K562 (cell line): Measurements from ENCODE around the gene UBAC2. TPM values are rescaled to one million over a fixed set of nuclear protein-coding genes. Genes with fewer than 3 reads are reported as not detected.
A peak's percentile ranks its signal among the peaks of the same experiment; 100 is the strongest.

ENCODE experiments used
- ATAC-seq: fragments of 200-7000 bp; cut with Tn5 transposase; 3 replicates; pipeline ENCODE4 v1.9.1; 2020; ENCODE audit warnings: moderate library complexity
- BruUV-seq: library from RNA; stranded (reverse); fragments of 400-500 nt; replicated peaks from 2 replicates; lab custom pipeline; 2021; lab: Mats Ljungman, UMichigan
- CTCF ChIA-PET: fragments of 300-600 bp; formaldehyde crosslinking; extraction: SDS; loops from one replicate; lab custom pipeline; 2021; ENCODE audit warnings: low intra/inter-chr PET ratio; lab: Yijun Ruan, JAX
- POLR2A ChIA-PET: fragments of 300-600, 350-650 bp; sonication (Branson Sonifier 250); formaldehyde crosslinking; extraction: SDS; loops from one replicate; lab custom pipeline; 2021; ENCODE audit warnings: antibody characterized with exemption, inconsistent platforms; lab: Yijun Ruan, JAX
- DNase-seq, 4 experiments: peaks; one replicate each; pipeline versions ENCODE4 v3.0.0 to v3.0.0-alpha.2; 2011 to 2018; ENCODE audit warnings: low spot score in 3 of 4, mixed read lengths in 3 of 4; ENCODE audit errors: extremely low read depth in 1 of 4
- FAIRE-seq: peaks from 2 replicates; lab custom pipeline; 2011; peaks lifted over from hg19 to GRCh38; lab: Jason Lieb, UNC
- H2AFZ ChIP-seq: 2 replicates; pipeline ENCODE4 v1.6.0; 2011; ENCODE audit warnings: low read depth, low read length, control low read depth, inconsistent platforms
- H3K27ac ChIP-seq: fragments of 200-600 bp; 3 replicates; pipeline ENCODE4 v1.8.0; 2011; ENCODE audit warnings: low read depth, mild to moderate bottlenecking, control low read depth, inconsistent platforms, low read length, moderate library complexity, mixed read lengths; ENCODE audit errors: extremely low read depth
- H3K27me3 ChIP-seq, 2 experiments: fragments of 300-600 bp in 1 of 2; 2 replicates in 1 of 2; 3 replicates in 1 of 2; pipeline versions ENCODE4 v1.6.0 to v1.8.0; 2011; ENCODE audit warnings: inconsistent platforms in 2 of 2, low read length in 2 of 2, mild to moderate bottlenecking in 1 of 2, mixed read lengths in 1 of 2, moderate library complexity in 1 of 2; ENCODE audit not compliant: control insufficient read depth in 2 of 2, insufficient read depth in 2 of 2
- H3K36me3 ChIP-seq: fragments of 300-600 bp; 3 replicates; pipeline ENCODE4 v1.8.0; 2011; ENCODE audit warnings: mild to moderate bottlenecking, low read length, inconsistent platforms; ENCODE audit not compliant: control insufficient read depth, insufficient read depth
- H3K4me1 ChIP-seq, 2 experiments: fragments of 200-600 bp in 1 of 2; replicated peaks in 1 of 2; 2 replicates in 1 of 2; 3 replicates in 1 of 2; pipeline versions ENCODE4 v1.5.1 to v1.8.0; 2011; ENCODE audit warnings: inconsistent platforms in 2 of 2, low read length in 2 of 2, mild to moderate bottlenecking in 1 of 2, mixed read lengths in 1 of 2, moderate library complexity in 1 of 2; ENCODE audit not compliant: control insufficient read depth in 2 of 2, insufficient read depth in 2 of 2
- H3K4me2 ChIP-seq: 2 replicates; pipeline ENCODE4 v1.6.1; 2011; ENCODE audit warnings: low read length, control low read depth, inconsistent platforms, mixed read lengths; ENCODE audit not compliant: insufficient read depth
- H3K4me3 ChIP-seq: fragments of 200-600 bp; sonication (generic), shearing (Covaris generic); 2 replicates; pipeline ENCODE4 v1.5.1; 2016; ENCODE audit warnings: control low read depth, inconsistent platforms
- H3K79me2 ChIP-seq: fragments of 200-600 bp; 3 replicates; pipeline ENCODE4 v1.8.0; 2011; ENCODE audit warnings: low read length, inconsistent platforms; ENCODE audit not compliant: control insufficient read depth, insufficient read depth
- H3K9ac ChIP-seq, 2 experiments: 2 replicates each; pipeline versions ENCODE4 v1.6.0 to v1.6.1; 2011; ENCODE audit warnings: low read depth in 2 of 2, low read length in 2 of 2, control low read depth in 1 of 2, inconsistent platforms in 1 of 2, mild to moderate bottlenecking in 1 of 2, mixed read lengths in 1 of 2; ENCODE audit not compliant: insufficient read depth in 1 of 2
- H3K9me1 ChIP-seq: one replicate; pipeline ENCODE4 v1.6.0; 2011; ENCODE audit warnings: inconsistent platforms, mild to moderate bottlenecking, low read length, moderate library complexity; ENCODE audit not compliant: control insufficient read depth, insufficient read depth
- H3K9me3 ChIP-seq: replicated peaks from 2 replicates; pipeline ENCODE4 v1.5.1; 2011; ENCODE audit warnings: low read depth, low read length, inconsistent platforms; ENCODE audit not compliant: control insufficient read depth, insufficient read depth
- H4K20me1 ChIP-seq: replicated peaks from 2 replicates; pipeline ENCODE4 v1.6.1; 2011; ENCODE audit warnings: low read length, inconsistent platforms, mixed read lengths; ENCODE audit not compliant: control insufficient read depth, insufficient read depth
- FOXP1 ChIP-seq: sonication (generic); formaldehyde crosslinking; IDR thresholded peaks from 2 replicates; pipeline ENCODE4 v1.8.0; 2022; ENCODE audit warnings: mild to moderate bottlenecking, missing genetic modification reagents
- HOMEZ ChIP-seq: fragments of 250-450 bp; sonication (Bioruptor Pico); IDR thresholded peaks from 2 replicates; pipeline ENCODE4 v1.4.0; 2020; ENCODE audit warnings: mild to moderate bottlenecking, moderate library complexity
- MED1 ChIP-seq: sonication (generic); formaldehyde crosslinking; IDR thresholded peaks from 2 replicates; pipeline ENCODE4 v1.8.1; 2023; ENCODE audit warnings: missing genetic modification reagents, borderline replicate concordance
- MEIS2 ChIP-seq: fragments of 450-650 bp; IDR thresholded peaks from 2 replicates; pipeline ENCODE4 v1.6.1; 2014; ENCODE audit warnings: mild to moderate bottlenecking; ENCODE audit not compliant: partially characterized antibody
- MLX ChIP-seq, 2 experiments: fragments of 450-650 bp in 1 of 2; sonication (generic) in 1 of 2; formaldehyde crosslinking; conservative IDR thresholded peaks; 2 replicates each; pipeline versions ENCODE4 v1.4.0 to v1.8.1; 2020 to 2022; ENCODE audit warnings: mild to moderate bottlenecking in 1 of 2, missing genetic modification reagents in 1 of 2
- PKNOX1 ChIP-seq: fragments of 450-650 bp; IDR thresholded peaks from 2 replicates; pipeline ENCODE4 v1.6.1; 2016
- PRMT5 ChIP-seq: sonication (generic); formaldehyde crosslinking; IDR thresholded peaks from 2 replicates; pipeline ENCODE4 v1.5.0; 2020; ENCODE audit warnings: missing genetic modification reagents
- SMAD1 ChIP-seq: fragments of 150-350 bp; IDR thresholded peaks from 2 replicates; pipeline ENCODE4 v1.6.1; 2014; ENCODE audit warnings: low read length, low read depth; ENCODE audit not compliant: partially characterized antibody
- TCF15 ChIP-seq: fragments of 250-450 bp; sonication (Bioruptor Pico); IDR thresholded peaks from 2 replicates; pipeline ENCODE4 v1.8.0; 2022; ENCODE audit warnings: moderate library complexity, mild to moderate bottlenecking, inconsistent platforms
- TEAD1 ChIP-seq, 2 experiments: fragments of 450-650 bp in 1 of 2; sonication (generic) in 1 of 2; formaldehyde crosslinking; IDR thresholded peaks; 2 replicates each; pipeline versions ENCODE4 v1.4.0 to v1.8.0; 2020 to 2022; ENCODE audit warnings: mild to moderate bottlenecking in 2 of 2, missing genetic modification reagents in 1 of 2
- VEZF1 ChIP-seq: fragments of 200-800 bp; sonication (Bioruptor generic); IDR thresholded peaks from 2 replicates; pipeline ENCODE4 v1.6.1; 2017; ENCODE audit warnings: missing genetic modification characterization, missing compliant biosample characterization
- ZBTB34 ChIP-seq: fragments of 250-450 bp; sonication (Bioruptor Pico); IDR thresholded peaks from 2 replicates; pipeline ENCODE4 v1.8.0; 2021; ENCODE audit warnings: mild to moderate bottlenecking, moderate library complexity
- ZNF146 ChIP-seq: IDR thresholded peaks from one replicate; pipeline ENCODE4 v1.6.1; 2018; ENCODE audit warnings: missing compliant biosample characterization; ENCODE audit not compliant: unreplicated experiment
- WGBS: fragments of 100-300 bp; shearing (Covaris generic); methylation state at CpG from one replicate; pipeline ENCODE4 v1.1.6; 2016; ENCODE audit warnings: low coverage, mixed read lengths; ENCODE audit not compliant: insufficient coverage; ENCODE audit errors: missing lambda C conversion rate; 5-methylcytosine and 5-hydroxymethylcytosine counted together
- in situ Hi-C: fragments of 300-500 bp; cut with MboI; formaldehyde crosslinking; loops from 4 replicates; pipeline ENCODE4 v1.15.0; 2018; ENCODE audit warnings: inconsistent platforms, mixed read lengths
- intact Hi-C: fragments of 100-400 bp; cut with micrococcal nuclease; formaldehyde crosslinking; loops from 2 replicates; pipeline ENCODE4 v1.14.2; 2022
- polyA plus RNA-seq, 8 experiments: library from polyadenylated mRNA; depleted of rRNA in 4 of 8; stranded (reverse) in 5 of 8; unstranded in 3 of 8; fragments of >200 nt; fragmentation: Nextera tagmentation in 2 of 8; fragmentation: Illumina TruSeq in 1 of 8; extraction: Ambion mirVana in 2 of 8; extraction: Trizol in 1 of 8; gene quantifications; 2 replicates each; pipeline versions ENCODE4 v1.2.1 to v1.2.3, GENCODE V29; 2011 to 2014; ENCODE audit warnings: inconsistent platforms in 1 of 8, missing spikeins in 1 of 8
- total RNA-seq, 7 experiments: library from RNA; depleted of rRNA in 6 of 7; stranded (reverse); fragments of >200 nt in 6 of 7; fragmentation: Illumina TruSeq in 2 of 7; extraction: Trizol in 2 of 7; gene quantifications; 2 replicates each; pipeline versions ENCODE4 v1.2.1 to v1.2.3, GENCODE V29; 2011 to 2021; ENCODE audit warnings: low replicate concordance in 1 of 7

Gene UBAC2
- total and polyA plus RNA-seq, 9 of the 15 experiments (the other 6 are each of a cell fraction or from before 2014, with no cell fraction given) = 6.0 to 84.1 (median 32.3) TPM

GRCh38 chr13:99231721-99232120 lies 31.1 kb downstream of the UBAC2 start:
- no peaks in the 10 kb centered on the region for H3K9me3 ChIP-seq
- no peaks in the 10 kb centered on the region for H3K9me1 ChIP-seq
- H3K36me3 ChIP-seq = peaks cover 5% of the 10 kb centered on the region; the same call in 1 of the 3 replicates
- H3K27me3 ChIP-seq = no peaks in the 10 kb centered on the region
- 0% methylated on average over 1 of the region's 1 CpG for WGBS
- ChIA-PET CTCF (no interaction called here), POLR2A (interaction anchor here (0.7 kb wide), 2 partner anchors 83 to 173 kb away, joined by 3 read pairs; no protein-coding TSS in a partner anchor)
- DNase-seq (no peak), ATAC-seq (peak; percentile 41), FAIRE-seq (peak; percentile 35)
- H3K79me2 ChIP-seq = peaks cover 79% of the 10 kb centered on the region
- no peak overlapping the region for H2AFZ ChIP-seq
- intact Hi-C loops (no loop called here), in situ Hi-C loops (no loop called here)
- H3K4me3 ChIP-seq = no peak overlapping the region
- H4K20me1 ChIP-seq = peaks cover 11% of the 10 kb centered on the region
- no peak overlapping the region; the same call in 2 of the 3 replicates for H3K27ac ChIP-seq
- H3K4me1 ChIP-seq = peaks cover 0 to 12% of the 10 kb centered on the region in 2 experiments; a peak in 3 of 5 replicates
- BruUV-seq = no TSS peak
- H3K9ac ChIP-seq = no peak overlapping the region
- no peak overlapping the region for H3K4me2 ChIP-seq
- no peak for TF ChIP-seq ZNF146 (CRISPR knock-in tag)
- no peak for TF ChIP-seq TCF15
- TF ChIP-seq HOMEZ (CRISPR knock-in tag) = no peak
- TF ChIP-seq SMAD1 = no peak
- no peak for TF ChIP-seq TEAD1 (CRISPR knock-in tag; IDR thresholded peaks at IDR 0.05)
- no peak for TF ChIP-seq MED1
- no peak for TF ChIP-seq FOXP1 (CRISPR knock-in tag)
- no peak for TF ChIP-seq ZBTB34 (CRISPR knock-in tag)
- peak; percentile 86 for TF ChIP-seq MEIS2
- no peak for TF ChIP-seq PRMT5 (CRISPR knock-in tag)
- TF ChIP-seq VEZF1 = no peak
- TF ChIP-seq PKNOX1 = peak; percentile 71
- no peak for TF ChIP-seq MLX (CRISPR knock-in tag; conservative IDR thresholded peaks at IDR 0.05)
